ENCODE data around the gene MRPS30.

The MRPS30 gene

GRCh38 chr5:44830951-44831350 is 22.2 kb downstream of the MRPS30 start:
- TF ChIP-seq, protein P1, sequence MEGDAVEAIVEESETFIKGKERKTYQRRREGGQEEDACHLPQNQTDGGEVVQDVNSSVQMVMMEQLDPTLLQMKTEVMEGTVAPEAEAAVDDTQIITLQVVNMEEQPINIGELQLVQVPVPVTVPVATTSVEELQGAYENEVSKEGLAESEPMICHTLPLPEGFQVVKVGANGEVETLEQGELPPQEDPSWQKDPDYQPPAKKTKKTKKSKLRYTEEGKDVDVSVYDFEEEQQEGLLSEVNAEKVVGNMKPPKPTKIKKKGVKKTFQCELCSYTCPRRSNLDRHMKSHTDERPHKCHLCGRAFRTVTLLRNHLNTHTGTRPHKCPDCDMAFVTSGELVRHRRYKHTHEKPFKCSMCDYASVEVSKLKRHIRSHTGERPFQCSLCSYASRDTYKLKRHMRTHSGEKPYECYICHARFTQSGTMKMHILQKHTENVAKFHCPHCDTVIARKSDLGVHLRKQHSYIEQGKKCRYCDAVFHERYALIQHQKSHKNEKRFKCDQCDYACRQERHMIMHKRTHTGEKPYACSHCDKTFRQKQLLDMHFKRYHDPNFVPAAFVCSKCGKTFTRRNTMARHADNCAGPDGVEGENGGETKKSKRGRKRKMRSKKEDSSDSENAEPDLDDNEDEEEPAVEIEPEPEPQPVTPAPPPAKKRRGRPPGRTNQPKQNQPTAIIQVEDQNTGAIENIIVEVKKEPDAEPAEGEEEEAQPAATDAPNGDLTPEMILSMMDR (conservative IDR thresholded peaks at IDR 0.05; ENCODE audit: low read depth, low read length) = no peak
- H3K27ac ChIP-seq = no peak overlapping the region
- H2AFZ ChIP-seq (ENCODE audit: low read depth) = no peak overlapping the region
- no peaks in the 10 kb centered on the region for H3K27me3 ChIP-seq (ENCODE audit: insufficient read depth, low read depth)
- H3K4me1 ChIP-seq (ENCODE audit: low read depth, poor library complexity, severe bottlenecking) = no peaks in the 10 kb centered on the region
- H3K4me2 ChIP-seq = no peak overlapping the region
- H3K36me3 ChIP-seq (ENCODE audit: insufficient read depth) = no peaks in the 10 kb centered on the region
- no peaks in the 10 kb centered on the region for H3K79me2 ChIP-seq (ENCODE audit: insufficient read depth, low read depth)
- H4K20me1 ChIP-seq (ENCODE audit: insufficient read depth) = no peaks in the 10 kb centered on the region
- no peak overlapping the region for H3K4me3 ChIP-seq (IDR thresholded peaks at IDR 0.05; ENCODE audit: insufficient read depth, low read depth, low read length)
- no peak overlapping the region for H3K9ac ChIP-seq

GRCh38 chr5:44833249-44833648 is 24.5 kb downstream of the MRPS30 start:
- H4K20me1 ChIP-seq (ENCODE audit: insufficient read depth) = no peaks in the 10 kb centered on the region
- no peak overlapping the region for H2AFZ ChIP-seq (ENCODE audit: low read depth)
- no peak overlapping the region for H3K4me3 ChIP-seq (IDR thresholded peaks at IDR 0.05; ENCODE audit: insufficient read depth, low read depth, low read length)
- H3K36me3 ChIP-seq (ENCODE audit: insufficient read depth) = no peaks in the 10 kb centered on the region
- H3K27ac ChIP-seq = no peak overlapping the region
- no peaks in the 10 kb centered on the region for H3K27me3 ChIP-seq (ENCODE audit: insufficient read depth, low read depth)
- TF ChIP-seq, protein P1 (conservative IDR thresholded peaks at IDR 0.05; ENCODE audit: low read depth, low read length) = no peak
- H3K4me2 ChIP-seq = no peak overlapping the region
- no peaks in the 10 kb centered on the region for H3K79me2 ChIP-seq (ENCODE audit: insufficient read depth, low read depth)
- H3K4me1 ChIP-seq (ENCODE audit: low read depth, poor library complexity, severe bottlenecking) = no peaks in the 10 kb centered on the region
- H3K9ac ChIP-seq = no peak overlapping the region

DNA sequence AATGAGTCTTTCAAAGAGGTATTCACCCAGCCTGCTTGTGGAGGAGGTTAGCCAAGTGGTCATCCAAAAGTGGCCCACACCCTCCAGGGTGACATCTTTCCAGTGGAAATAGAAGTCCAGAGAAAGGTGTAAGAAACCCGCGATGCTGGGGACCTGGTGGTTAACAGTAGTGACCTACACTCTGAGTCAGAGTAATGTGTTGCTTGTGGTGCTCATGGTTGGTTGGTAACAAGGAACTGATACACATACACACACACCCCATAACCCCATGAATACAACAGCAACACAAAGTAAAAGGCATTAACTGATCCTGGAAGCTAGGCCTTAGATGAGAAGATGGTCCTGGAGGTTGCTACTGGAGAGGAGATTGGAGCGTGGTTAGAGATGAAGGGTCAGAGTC is 26.9 kb downstream of the MRPS30 start:
- H3K4me2 ChIP-seq = no peak overlapping the region
- no peak overlapping the region for H3K9ac ChIP-seq
- no peaks in the 10 kb centered on the region for H4K20me1 ChIP-seq (ENCODE audit: insufficient read depth)
- no peaks in the 10 kb centered on the region for H3K4me1 ChIP-seq (ENCODE audit: low read depth, poor library complexity, severe bottlenecking)
- no peak overlapping the region for H2AFZ ChIP-seq (ENCODE audit: low read depth)
- TF ChIP-seq, protein P1 (conservative IDR thresholded peaks at IDR 0.05; ENCODE audit: low read depth, low read length) = no peak
- H3K4me3 ChIP-seq (IDR thresholded peaks at IDR 0.05; ENCODE audit: insufficient read depth, low read depth, low read length) = no peak overlapping the region
- H3K27me3 ChIP-seq (ENCODE audit: insufficient read depth, low read depth) = no peaks in the 10 kb centered on the region
- no peak overlapping the region for H3K27ac ChIP-seq
- H3K36me3 ChIP-seq (ENCODE audit: insufficient read depth) = no peaks in the 10 kb centered on the region
- no peaks in the 10 kb centered on the region for H3K79me2 ChIP-seq (ENCODE audit: insufficient read depth, low read depth)

DNA sequence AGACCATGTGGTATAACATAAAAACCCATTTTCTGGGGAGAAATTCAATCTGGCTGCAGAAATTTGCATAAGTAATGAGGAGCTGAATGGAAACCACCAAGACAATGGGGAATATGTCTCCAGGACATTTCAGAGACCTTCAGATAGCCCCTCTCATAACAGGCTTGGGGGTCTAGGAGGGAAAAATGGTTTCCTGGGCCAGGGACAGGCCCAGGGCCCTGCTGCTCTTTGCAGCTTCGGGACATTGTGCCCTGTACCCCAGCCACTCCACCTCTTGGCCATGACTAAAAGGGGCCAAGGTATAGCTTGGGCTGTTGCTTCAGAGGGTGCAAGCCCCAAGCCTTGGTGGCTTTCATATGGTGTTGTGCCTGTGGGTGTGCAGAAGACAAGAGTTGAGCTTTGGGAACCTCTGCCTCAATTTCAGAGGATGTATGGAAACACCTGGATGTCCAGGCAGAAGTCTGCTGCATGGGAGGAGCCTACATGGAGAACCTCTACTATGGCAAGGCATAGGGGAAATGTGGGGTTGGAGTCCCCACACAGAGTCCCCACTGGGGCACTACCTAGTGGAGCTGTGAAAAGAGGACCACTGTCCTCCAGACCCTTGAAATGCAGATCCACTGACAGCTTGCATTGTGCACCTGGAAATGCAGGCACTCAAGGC is 30.4 kb downstream of the MRPS30 start:
- H3K4me3 ChIP-seq (IDR thresholded peaks at IDR 0.05; ENCODE audit: insufficient read depth, low read depth, low read length) = no peak overlapping the region
- TF ChIP-seq, protein P1 (conservative IDR thresholded peaks at IDR 0.05; ENCODE audit: low read depth, low read length) = no peak

More for the DNA sequence above, 30.4 kb downstream of the MRPS30 start:
- H3K27ac ChIP-seq = no peak overlapping the region
- no peak overlapping the region for H3K9ac ChIP-seq
- H3K27me3 ChIP-seq (ENCODE audit: insufficient read depth, low read depth) = no peaks in the 10 kb centered on the region
- H3K4me1 ChIP-seq (ENCODE audit: low read depth, poor library complexity, severe bottlenecking) = no peaks in the 10 kb centered on the region
- no peak overlapping the region for H3K4me2 ChIP-seq
- no peak overlapping the region for H2AFZ ChIP-seq (ENCODE audit: low read depth)
- H4K20me1 ChIP-seq (ENCODE audit: insufficient read depth) = no peaks in the 10 kb centered on the region
- no peaks in the 10 kb centered on the region for H3K36me3 ChIP-seq (ENCODE audit: insufficient read depth)
- H3K79me2 ChIP-seq (ENCODE audit: insufficient read depth, low read depth) = no peaks in the 10 kb centered on the region
